Ishikawa (cell line): ENCODE data around the gene PTPRD.

Source experiments
- EGR1 ChIP-seq: IDR thresholded peaks from 2 replicates; pipeline ENCODE4 v1.6.1; 2012
- MAX ChIP-seq: IDR thresholded peaks from 2 replicates; pipeline ENCODE4 v1.6.1; 2012
- YY1 ChIP-seq: IDR thresholded peaks from 2 replicates; pipeline ENCODE4 v1.6.1; 2012; ENCODE audit warnings: low read depth

GRCh38 chr9:8408575-8409190 lies 2204.1 kb downstream of the PTPRD start:
- TF ChIP-seq MAX (no peak), YY1 (no peak), EGR1 (no peak)
